MM.1S (cell line): Measurements from ENCODE around the gene HIVEP2.

ENCODE experiments used
- DNase-seq: peaks from one replicate; pipeline ENCODE4 v3.0.0-alpha.2; 2015
- H2AFZ ChIP-seq: fragments of 300-600 bp; sonication (generic); 2 replicates; pipeline ENCODE4 v1.6.0; 2016; ENCODE audit warnings: antibody characterized with exemption, low read length
- H3F3A ChIP-seq: fragments of 300-600 bp; sonication (generic); 2 replicates; pipeline ENCODE4 v1.6.1; 2016; ENCODE audit warnings: mild to moderate bottlenecking, antibody characterized with exemption, low read length, moderate library complexity, mixed read lengths; ENCODE audit not compliant: insufficient read depth
- H3K27ac ChIP-seq: fragments of 300-600 bp; sonication (generic); 2 replicates; pipeline ENCODE4 v1.5.1; 2016; ENCODE audit warnings: mild to moderate bottlenecking, low read length
- H3K27me3 ChIP-seq: fragments of 300-600 bp; sonication (generic); replicated peaks from 2 replicates; pipeline ENCODE4 v1.6.0; 2016; ENCODE audit warnings: low read length; ENCODE audit not compliant: insufficient read depth
- H3K36me3 ChIP-seq: fragments of 300-600 bp; sonication (generic); replicated peaks from 2 replicates; pipeline ENCODE4 v1.6.1; 2016; ENCODE audit warnings: mild to moderate bottlenecking, low read length, mixed read lengths; ENCODE audit not compliant: insufficient read depth
- H3K4me1 ChIP-seq: fragments of 300-600 bp; sonication (generic); 2 replicates; pipeline ENCODE4 v1.6.1; 2016; ENCODE audit warnings: low read length, mixed read lengths
- H3K4me2 ChIP-seq: fragments of 300-600 bp; sonication (generic); 2 replicates; pipeline ENCODE4 v1.6.0; 2016; ENCODE audit warnings: low read depth, low read length
- H3K4me3 ChIP-seq: fragments of 300-600 bp; sonication (generic); 2 replicates; pipeline ENCODE4 v1.5.1; 2016; ENCODE audit warnings: low read length, mixed read lengths
- H3K79me2 ChIP-seq: fragments of 300-600 bp; sonication (generic); 2 replicates; pipeline ENCODE4 v1.6.1; 2016; ENCODE audit warnings: mixed run types, low read length, mixed read lengths
- H3K9ac ChIP-seq: fragments of 300-600 bp; sonication (generic); 2 replicates; pipeline ENCODE4 v1.6.1; 2016; ENCODE audit warnings: low read length, mixed read lengths
- H3K9me2 ChIP-seq: fragments of 300-600 bp; sonication (generic); replicated peaks from 2 replicates; pipeline ENCODE4 v1.6.1; 2016; ENCODE audit warnings: mild to moderate bottlenecking, low read length, mixed read lengths; ENCODE audit not compliant: insufficient read depth
- H3K9me3 ChIP-seq: fragments of 300-600 bp; sonication (generic); replicated peaks from 2 replicates; pipeline ENCODE4 v1.6.1; 2016; ENCODE audit warnings: mild to moderate bottlenecking, low read length, mixed read lengths; ENCODE audit not compliant: insufficient read depth
- H4K20me1 ChIP-seq: fragments of 300-600 bp; sonication (generic); 2 replicates; pipeline ENCODE4 v1.6.1; 2016; ENCODE audit warnings: mild to moderate bottlenecking, low read length, moderate library complexity, mixed read lengths; ENCODE audit not compliant: insufficient read depth
- CTCF ChIP-seq: fragments of 300-600 bp; sonication (generic); IDR thresholded peaks from 2 replicates; pipeline ENCODE4 v1.5.1; 2016; ENCODE audit warnings: antibody characterized with exemption, low read length, mixed read lengths
- EZH2 ChIP-seq: fragments of 300-600 bp; sonication (generic); optimal IDR thresholded peaks from 2 replicates; pipeline ENCODE3; 2017; ENCODE audit warnings: low read depth, mild to moderate bottlenecking, antibody characterized with exemption, low read length, mixed read lengths
- EZH2phosphoT487 ChIP-seq: fragments of 300-600 bp; sonication (generic); IDR thresholded peaks from 2 replicates; pipeline ENCODE4 v1.6.1; 2018; ENCODE audit warnings: antibody characterized with exemption, low read length

Gene HIVEP2

GRCh38 chr6:142820338-142821051 is 124.5 kb downstream of the HIVEP2 start:
- peak overlapping the region; percentile 68 for H3K4me2 ChIP-seq
- DNase-seq, result peak; percentile 18

GRCh38 chr6:142819603-142820337 is 125.2 kb downstream of the HIVEP2 start:
- H3K4me3 ChIP-seq, result peak overlapping the region; percentile 67
- no peaks in the 10 kb centered on the region for H3K9me3 ChIP-seq
- H3K4me2 ChIP-seq, result peak overlapping the region; percentile 68
- H4K20me1 ChIP-seq, result no peaks in the 10 kb centered on the region
- no peaks in the 10 kb centered on the region for H3K27me3 ChIP-seq
- DNase-seq, result peak; percentile 61
- no peak overlapping the region for H2AFZ ChIP-seq
- TF ChIP-seq EZH2phosphoT487 (no peak), CTCF (no peak), EZH2 (no peak)
- peak overlapping the region; percentile 68 for H3K9ac ChIP-seq
- peaks cover 5% of the 10 kb centered on the region for H3K79me2 ChIP-seq
- no peaks in the 10 kb centered on the region for H3K36me3 ChIP-seq
- 0 out of 2 replicates have a peak, but pooled peaks cover 8% of the 10 kb centered on the region for H3F3A ChIP-seq
- peaks cover 9% of the 10 kb centered on the region; the same call in 1 of the 2 replicates for H3K4me1 ChIP-seq
- peak overlapping the region; percentile 80 for H3K27ac ChIP-seq
- no peaks in the 10 kb centered on the region for H3K9me2 ChIP-seq

More at GRCh38 chr6:142820338-142821051, 124.5 kb downstream of the HIVEP2 start:
- Histone ChIP-seq H3K9ac (peak overlapping the region; percentile 68), H3K4me3 (peak overlapping the region; percentile 67), H3K27me3 (no peaks in the 10 kb centered on the region), H3K4me1 (peaks cover 9% of the 10 kb centered on the region; the same call in 1 of the 2 replicates), H3K27ac (peak overlapping the region; percentile 80; the same call in 1 of the 2 replicates), H3K9me2 (no peaks in the 10 kb centered on the region), H3K36me3 (no peaks in the 10 kb centered on the region), H4K20me1 (no peaks in the 10 kb centered on the region), H3K9me3 (no peaks in the 10 kb centered on the region), H3K79me2 (peaks cover 5% of the 10 kb centered on the region), H2AFZ (no peak overlapping the region), H3F3A (0 out of 2 replicates have a peak, but pooled peaks cover 8% of the 10 kb centered on the region)
- TF ChIP-seq CTCF, result no peak
- TF ChIP-seq EZH2phosphoT487, result no peak
- no peak for TF ChIP-seq EZH2

- Histone ChIP-seq H3F3A (0 out of 2 replicates have a peak, but pooled peaks cover 8% of the 10 kb centered on the region), H3K27ac (no peak overlapping the region), H3K9ac (no peak overlapping the region), H3K4me1 (peaks cover 9% of the 10 kb centered on the region; the same call in 1 of the 2 replicates), H3K4me3 (no peak overlapping the region), H3K4me2 (no peak overlapping the region), H3K79me2 (no peaks in the 10 kb centered on the region; the same call in none of the 2 replicates), H4K20me1 (no peaks in the 10 kb centered on the region), H3K9me2 (no peaks in the 10 kb centered on the region), H3K36me3 (no peaks in the 10 kb centered on the region), H3K9me3 (no peaks in the 10 kb centered on the region), H2AFZ (no peak overlapping the region), H3K27me3 (no peaks in the 10 kb centered on the region)
- TF ChIP-seq CTCF (no peak), EZH2phosphoT487 (no peak), EZH2 (no peak)
- DNase-seq, result no peak
Measured at GRCh38 chr6:142816486-142816885, 128.5 kb downstream of the HIVEP2 start.
